ENCODE measurements around the gene FRMD4B. TPM values are rescaled to one million over a fixed set of nuclear protein-coding genes. Genes with fewer than 3 reads are reported as not detected.

Gene FRMD4B
- total and polyA plus RNA-seq, 2 donors (not counting 3 experiments of a cell fraction or from before 2014, with no cell fraction given) = 66.4 to 89.7 TPM

- DNase-seq (ENCODE audit: low read depth, low spot score) (peak; percentile 92), FAIRE-seq (peak; percentile 83)
- H2AFZ ChIP-seq (ENCODE audit: low read depth, low read length) = peak overlapping the region; percentile 74
- no peaks in the 10 kb centered on the region for H3K36me3 ChIP-seq (ENCODE audit: control insufficient read depth in 2 of 2, extremely low read depth in 1 of 2, insufficient read depth in 2 of 2, low read length in 2 of 2)
- no peaks in the 10 kb centered on the region for H3K9me3 ChIP-seq (replicated peaks; ENCODE audit: control insufficient read depth, insufficient read depth, low read length)
- ChIA-PET POLR2A (interaction anchor here (0.6 kb wide), 1 partner anchor 233 kb away, joined by 7 read pairs; no protein-coding TSS in a partner anchor), CTCF (interaction anchor here (1.0 to 4.8 kb wide), 7 partner anchors 10 to 300 kb away, joined by 3 to 52 read pairs (median 6); no protein-coding TSS in a partner anchor)
- H3K9me1 ChIP-seq (replicated peaks; ENCODE audit: control insufficient read depth, extremely low read depth, insufficient read depth, low read length) = no peaks in the 10 kb centered on the region
- peak overlapping the region; percentile 56 for H3K27ac ChIP-seq (ENCODE audit: insufficient read depth, low read depth, low read length)
- no peak overlapping the region for H3K9ac ChIP-seq (replicated peaks; ENCODE audit: extremely low read depth, insufficient read depth, low read length)
- peak overlapping the region; percentile 48 for H3K4me2 ChIP-seq (ENCODE audit: insufficient read depth, low read length)
- TF ChIP-seq POLR2AphosphoS5 (IDR thresholded peaks at IDR 0.05; ENCODE audit: insufficient read depth, low read depth, low read length) (peak; percentile 57), FOS (IDR thresholded peaks at IDR 0.05; ENCODE audit: borderline replicate concordance, insufficient read depth, low read length) (peak; percentile 68), GATA2 (IDR thresholded peaks at IDR 0.05; ENCODE audit: insufficient read depth, insufficient read length, low read depth, low read length) (peak; percentile 59), MYC (IDR thresholded peaks at IDR 0.05; ENCODE audit: low read depth, low read length) (peak; percentile 15), EZH2 (IDR thresholded peaks at IDR 0.05; ENCODE audit: borderline replicate concordance, low read depth, low read length, severe bottlenecking) (no peak), MAX (IDR thresholded peaks at IDR 0.05; ENCODE audit: insufficient read depth, insufficient read length) (no peak)
- TF ChIP-seq, protein P1, sequence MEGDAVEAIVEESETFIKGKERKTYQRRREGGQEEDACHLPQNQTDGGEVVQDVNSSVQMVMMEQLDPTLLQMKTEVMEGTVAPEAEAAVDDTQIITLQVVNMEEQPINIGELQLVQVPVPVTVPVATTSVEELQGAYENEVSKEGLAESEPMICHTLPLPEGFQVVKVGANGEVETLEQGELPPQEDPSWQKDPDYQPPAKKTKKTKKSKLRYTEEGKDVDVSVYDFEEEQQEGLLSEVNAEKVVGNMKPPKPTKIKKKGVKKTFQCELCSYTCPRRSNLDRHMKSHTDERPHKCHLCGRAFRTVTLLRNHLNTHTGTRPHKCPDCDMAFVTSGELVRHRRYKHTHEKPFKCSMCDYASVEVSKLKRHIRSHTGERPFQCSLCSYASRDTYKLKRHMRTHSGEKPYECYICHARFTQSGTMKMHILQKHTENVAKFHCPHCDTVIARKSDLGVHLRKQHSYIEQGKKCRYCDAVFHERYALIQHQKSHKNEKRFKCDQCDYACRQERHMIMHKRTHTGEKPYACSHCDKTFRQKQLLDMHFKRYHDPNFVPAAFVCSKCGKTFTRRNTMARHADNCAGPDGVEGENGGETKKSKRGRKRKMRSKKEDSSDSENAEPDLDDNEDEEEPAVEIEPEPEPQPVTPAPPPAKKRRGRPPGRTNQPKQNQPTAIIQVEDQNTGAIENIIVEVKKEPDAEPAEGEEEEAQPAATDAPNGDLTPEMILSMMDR (IDR thresholded peaks at IDR 0.05; ENCODE audit: extremely low read depth in 1 of 2, insufficient read depth in 1 of 2, low read depth in 1 of 2, low read length in 2 of 2) = no peak
- no peaks in the 10 kb centered on the region for H3K27me3 ChIP-seq (ENCODE audit: control insufficient read depth in 2 of 2, insufficient read depth in 2 of 2, low read length in 2 of 2)
- no peaks in the 10 kb centered on the region for H3K79me2 ChIP-seq (ENCODE audit: control insufficient read depth, insufficient read depth, low read length)
- H4K20me1 ChIP-seq (replicated peaks; ENCODE audit: control insufficient read depth, extremely low read depth, insufficient read depth, low read length) = no peaks in the 10 kb centered on the region
- no TSS peak for BruUV-seq (replicated peaks)
- dilution Hi-C loops (cut with MboI; ENCODE audit: extremely low pct_ligation_motif_present, low sequenced_read_pairs) (loop anchor here (10.0 to 25.0 kb wide), 2 partner anchors 96 to 259 kb away; no protein-coding TSS in a partner anchor), intact Hi-C loops (cut with micrococcal nuclease) (loop anchor here (1.0 to 2.0 kb wide), 3 partner anchors 10 to 68 kb away; no protein-coding TSS in a partner anchor)
- no peak overlapping the region for H3K4me3 ChIP-seq (replicated peaks in 1 of 3; ENCODE audit: insufficient read depth in 1 of 3, low read depth in 1 of 3, low read length in 3 of 3)
- peaks cover 16% of the 10 kb centered on the region for H3K4me1 ChIP-seq (ENCODE audit: control insufficient read depth, extremely low read depth, insufficient read depth, low read length)
Observed at GRCh38 chr3:69420781-69421520, 35.1 kb upstream of the FRMD4B start.

Data from endothelial cell of umbilical vein (primary cell).